ENCODE measurements around the gene ALX1.

- TF ChIP-seq TCF7L2 (IDR thresholded peaks at IDR 0.05; ENCODE audit: borderline replicate concordance, extremely low read depth, insufficient read depth, insufficient read length) = no peak
- TF ChIP-seq, protein P1, sequence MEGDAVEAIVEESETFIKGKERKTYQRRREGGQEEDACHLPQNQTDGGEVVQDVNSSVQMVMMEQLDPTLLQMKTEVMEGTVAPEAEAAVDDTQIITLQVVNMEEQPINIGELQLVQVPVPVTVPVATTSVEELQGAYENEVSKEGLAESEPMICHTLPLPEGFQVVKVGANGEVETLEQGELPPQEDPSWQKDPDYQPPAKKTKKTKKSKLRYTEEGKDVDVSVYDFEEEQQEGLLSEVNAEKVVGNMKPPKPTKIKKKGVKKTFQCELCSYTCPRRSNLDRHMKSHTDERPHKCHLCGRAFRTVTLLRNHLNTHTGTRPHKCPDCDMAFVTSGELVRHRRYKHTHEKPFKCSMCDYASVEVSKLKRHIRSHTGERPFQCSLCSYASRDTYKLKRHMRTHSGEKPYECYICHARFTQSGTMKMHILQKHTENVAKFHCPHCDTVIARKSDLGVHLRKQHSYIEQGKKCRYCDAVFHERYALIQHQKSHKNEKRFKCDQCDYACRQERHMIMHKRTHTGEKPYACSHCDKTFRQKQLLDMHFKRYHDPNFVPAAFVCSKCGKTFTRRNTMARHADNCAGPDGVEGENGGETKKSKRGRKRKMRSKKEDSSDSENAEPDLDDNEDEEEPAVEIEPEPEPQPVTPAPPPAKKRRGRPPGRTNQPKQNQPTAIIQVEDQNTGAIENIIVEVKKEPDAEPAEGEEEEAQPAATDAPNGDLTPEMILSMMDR (IDR thresholded peaks at IDR 0.05 in 2 of 3, conservative IDR thresholded peaks at IDR 0.05 in 1 of 3; ENCODE audit: borderline replicate concordance in 1 of 3, insufficient read depth in 1 of 3, low read depth in 2 of 3, low read length in 2 of 3) = no peak
- no peak for TF ChIP-seq POLR2A (IDR thresholded peaks at IDR 0.05; ENCODE audit: borderline replicate concordance, extremely low read depth, insufficient read depth, insufficient read length)
- no peak for TF ChIP-seq YY1 (IDR thresholded peaks at IDR 0.05; ENCODE audit: extremely low read depth, insufficient replicate concordance, low read depth, low read length)
- no peak for TF ChIP-seq EZH2 (IDR thresholded peaks at IDR 0.05)
- no peak for TF ChIP-seq REST (IDR thresholded peaks at IDR 0.05; ENCODE audit: low read depth)
- TF ChIP-seq JUND (IDR thresholded peaks at IDR 0.05) = no peak
- TF ChIP-seq RAD21 (IDR thresholded peaks at IDR 0.05; ENCODE audit: low read depth) = no peak
- TF ChIP-seq, protein P2, sequence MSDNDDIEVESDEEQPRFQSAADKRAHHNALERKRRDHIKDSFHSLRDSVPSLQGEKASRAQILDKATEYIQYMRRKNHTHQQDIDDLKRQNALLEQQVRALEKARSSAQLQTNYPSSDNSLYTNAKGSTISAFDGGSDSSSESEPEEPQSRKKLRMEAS (IDR thresholded peaks at IDR 0.05) = no peak
- TF ChIP-seq ATF3 (IDR thresholded peaks at IDR 0.05) = no peak
- TF ChIP-seq ZBTB33 (IDR thresholded peaks at IDR 0.05; ENCODE audit: extremely low read depth, insufficient replicate concordance, low read length) = no peak
- TF ChIP-seq FOSL1 (IDR thresholded peaks at IDR 0.05; ENCODE audit: low read depth) = no peak
- no peak for TF ChIP-seq POLR2AphosphoS5 (IDR thresholded peaks at IDR 0.05; ENCODE audit: low read depth, low read length)
- no peak for TF ChIP-seq EGR1 (IDR thresholded peaks at IDR 0.05; ENCODE audit: low read depth)
Measured at GRCh38 chr12:85280165-85280983, at the start of gene ALX1.
